A549 treated with Hydrocortisone at 1 μM for 4 hours (cell line): ENCODE measurements around the gene OR10H2. TPM values are rescaled to one million over a fixed set of nuclear protein-coding genes. Genes with fewer than 3 reads are reported as not detected.

Experiments used
- total RNA-seq: library from RNA; stranded (reverse); fragments of 200-300 nt; extraction: Qiagen RNA extraction; gene quantifications from 5 replicates; pipeline ENCODE4 v1.2.3, GENCODE V29; 2022

OR10H2 gene, protein sequence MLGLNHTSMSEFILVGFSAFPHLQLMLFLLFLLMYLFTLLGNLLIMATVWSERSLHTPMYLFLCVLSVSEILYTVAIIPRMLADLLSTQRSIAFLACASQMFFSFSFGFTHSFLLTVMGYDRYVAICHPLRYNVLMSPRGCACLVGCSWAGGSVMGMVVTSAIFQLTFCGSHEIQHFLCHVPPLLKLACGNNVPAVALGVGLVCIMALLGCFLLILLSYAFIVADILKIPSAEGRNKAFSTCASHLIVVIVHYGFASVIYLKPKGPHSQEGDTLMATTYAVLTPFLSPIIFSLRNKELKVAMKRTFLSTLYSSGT
- not detected in 5 replicates for total RNA-seq

DNA sequence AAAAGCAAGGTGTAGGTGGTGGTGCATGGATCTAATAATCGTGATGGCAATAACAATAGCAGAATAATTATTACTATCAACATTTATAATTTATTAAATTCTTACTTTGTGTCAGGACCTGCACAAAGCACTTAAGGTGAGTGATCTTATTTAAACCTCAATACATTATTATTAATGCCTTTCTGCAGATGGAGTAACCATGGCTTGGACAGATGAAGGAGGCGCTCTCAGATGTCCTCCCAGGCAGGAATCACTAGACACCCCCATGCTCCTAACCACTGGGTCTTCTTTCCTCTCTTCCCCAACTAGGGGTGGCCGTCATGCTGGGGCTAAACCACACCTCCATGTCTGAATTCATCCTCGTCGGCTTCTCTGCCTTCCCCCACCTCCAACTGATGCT, at the start of gene OR10H2:
Gene OR10H2 (plus strand): TSS at position 301 of the 400 bp plus-strand sequence. CDS start 20 bp downstream, at position 321.

DNA sequence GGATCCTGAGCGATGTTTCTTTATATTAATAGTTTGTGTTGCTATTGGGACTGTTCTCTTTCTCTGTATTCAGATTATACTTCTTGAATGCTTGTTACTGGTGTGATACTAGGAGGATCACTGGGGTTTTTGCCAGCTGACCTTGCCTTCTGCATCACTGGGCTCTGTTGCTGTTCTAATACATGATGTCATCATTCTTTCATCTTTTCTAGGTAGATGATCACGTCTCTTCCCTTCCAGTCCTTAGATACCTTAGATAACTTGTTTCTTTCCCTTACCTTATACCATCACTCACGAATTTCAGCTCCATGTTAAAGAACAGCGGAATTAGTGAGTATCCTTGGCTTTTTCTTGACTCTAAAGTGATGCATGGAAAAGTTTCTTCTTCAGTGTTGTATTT, 9.9 kb downstream of the OR10H2 start, which contains the start of gene OR10H3:
Gene OR10H3 (plus strand): TSS at position 264 of the 400 bp plus-strand sequence. CDS start 3,408 bp downstream, outside the sequence.

Other genes with a start within 250 kb of the OR10H2 start
- 0.10 TPM in 1 of 5 replicates, not detected in the others for gene PGLYRP2, start 248.5 kb upstream of the OR10H2 start, total RNA-seq
- 0.20 to 0.36 TPM (median 0.28 TPM) in 5 replicates for gene CYP4F22, start 219.5 kb upstream of the OR10H2 start, total RNA-seq
- gene CYP4F8, start 112.8 kb upstream of the OR10H2 start, total RNA-seq: not detected in 5 replicates
- 2.7 to 4.9 TPM (median 3.2 TPM) in 5 replicates for gene CYP4F3, start 87.1 kb upstream of the OR10H2 start, total RNA-seq
- gene CYP4F12, start 54.9 kb upstream of the OR10H2 start, total RNA-seq: 1.8 to 2.4 TPM (median 2.4 TPM) in 5 replicates
- not detected in 5 replicates for gene OR10H3, start 10.0 kb downstream of the OR10H2 start, total RNA-seq
- not detected in 5 replicates for gene OR10H5, start 59.6 kb downstream of the OR10H2 start, total RNA-seq
- gene OR10H1, start 87.6 kb downstream of the OR10H2 start, total RNA-seq: not detected in 5 replicates
- 0.06 to 0.17 TPM (median 0.17 TPM) in 4 of 5 replicates, not detected in the other for gene CYP4F2, start 170.1 kb downstream of the OR10H2 start, total RNA-seq
- gene CYP4F11, start 206.5 kb downstream of the OR10H2 start, total RNA-seq: 4.9 to 7.0 TPM (median 5.2 TPM) in 5 replicates
- gene OR10H4, start 221.0 kb downstream of the OR10H2 start, total RNA-seq: not detected in 5 replicates